SK-N-MC (cell line): Measurements from ENCODE around the gene ARMC8.

Source experiments
- EZH2 ChIP-seq: fragments of 200-600 bp; sonication (generic); IDR thresholded peaks from one replicate; pipeline ENCODE4 v1.6.1; 2017; ENCODE audit warnings: antibody characterized with exemption
- FOXP2 ChIP-seq: optimal IDR thresholded peaks from 2 replicates; pipeline ENCODE3; 2011; ENCODE audit warnings: mild to moderate bottlenecking, moderate library complexity; ENCODE audit not compliant: insufficient read depth; ENCODE audit errors: extremely low read length, control extremely low read depth
- POLR2AphosphoS5 ChIP-seq: IDR thresholded peaks from 2 replicates; pipeline ENCODE4 v1.6.1; 2012; ENCODE audit warnings: mild to moderate bottlenecking, low read depth, low read length, borderline replicate concordance

GRCh38 chr3:138284079-138284478 is 97.0 kb downstream of the ARMC8 start:
- no peak for TF ChIP-seq POLR2AphosphoS5
- TF ChIP-seq EZH2, result no peak
- no peak for TF ChIP-seq FOXP2
